IMR-90 (cell line): ENCODE data around the gene SOX21. TPM values are rescaled to one million over a fixed set of nuclear protein-coding genes. Genes with fewer than 3 reads are reported as not detected.

ENCODE experiments used
- ATAC-seq: fragments of 200-7000 bp; cut with Tn5 transposase; 2 replicates; pipeline ENCODE4 v1.9.1; 2020; ENCODE audit warnings: low read depth, mild to moderate bottlenecking, moderate library complexity
- BruUV-seq: library from RNA; stranded (reverse); fragments of 400-500 nt; replicated peaks from 2 replicates; lab custom pipeline; 2021; lab: Mats Ljungman, UMichigan
- CTCF ChIA-PET: fragments of 300-600 bp; formaldehyde crosslinking; extraction: SDS; loops from one replicate; lab custom pipeline; 2021; ENCODE audit warnings: antibody characterized with exemption; lab: Yijun Ruan, JAX
- POLR2A ChIA-PET: fragments of 300-600 bp; sonication (Branson Sonifier 250); formaldehyde crosslinking; loops from one replicate; lab custom pipeline; 2022; ENCODE audit warnings: antibody characterized with exemption; ENCODE audit not compliant: unreplicated experiment; lab: Charles Lee
- DNase-seq: peaks from one replicate; pipeline ENCODE4 v3.0.0; 2013
- H2AFZ ChIP-seq: replicated peaks from 2 replicates; pipeline ENCODE3; 2013; ENCODE audit warnings: low read length, mild to moderate bottlenecking; ENCODE audit not compliant: poor library complexity
- H2AK5ac ChIP-seq: 2 replicates; pipeline ENCODE4 v1.6.1; 2013; ENCODE audit warnings: low read depth, low read length, inconsistent platforms
- H2AK9ac ChIP-seq: replicated peaks from 2 replicates; pipeline ENCODE3; 2013; ENCODE audit warnings: mild to moderate bottlenecking, low read depth, low read length, moderate library complexity; ENCODE audit not compliant: poor library complexity
- H2BK120ac ChIP-seq: 2 replicates; pipeline ENCODE4 v1.6.1; 2013; ENCODE audit warnings: low read depth, low read length, inconsistent platforms
- H2BK15ac ChIP-seq: 3 replicates; pipeline ENCODE4 v1.6.1; 2013; ENCODE audit warnings: low read depth, low read length, inconsistent platforms
- H2BK20ac ChIP-seq: 2 replicates; pipeline ENCODE4 v1.6.1; 2013; ENCODE audit warnings: low read depth, mild to moderate bottlenecking, inconsistent platforms, low read length, moderate library complexity
- H2BK5ac ChIP-seq: 2 replicates; pipeline ENCODE4 v1.6.1; 2013; ENCODE audit warnings: mild to moderate bottlenecking, low read depth, low read length, inconsistent platforms; ENCODE audit not compliant: poor library complexity, severe bottlenecking
- H3K14ac ChIP-seq: replicated peaks from 2 replicates; pipeline ENCODE4 v1.6.1; 2013; ENCODE audit warnings: low read depth, low read length, inconsistent platforms
- H3K18ac ChIP-seq: 2 replicates; pipeline ENCODE4 v1.6.1; 2013; ENCODE audit warnings: low read depth, low read length, control low read depth
- H3K23ac ChIP-seq: 2 replicates; pipeline ENCODE4 v1.6.1; 2013; ENCODE audit warnings: low read depth, low read length, inconsistent platforms
- H3K27ac ChIP-seq: 2 replicates; pipeline ENCODE4 v1.5.1; 2013; ENCODE audit warnings: mild to moderate bottlenecking, control low read depth, low read length; ENCODE audit not compliant: insufficient read depth
- H3K27me3 ChIP-seq: 2 replicates; pipeline ENCODE4 v1.6.1; 2013; ENCODE audit warnings: low read length; ENCODE audit not compliant: control insufficient read depth, insufficient read depth
- H3K36me3 ChIP-seq: 2 replicates; pipeline ENCODE4 v1.6.1; 2013; ENCODE audit warnings: low read length, mixed read lengths; ENCODE audit not compliant: control insufficient read depth, insufficient read depth
- H3K4ac ChIP-seq: 2 replicates; pipeline ENCODE4 v1.6.1; 2013; ENCODE audit warnings: low read depth, low read length, inconsistent platforms
- H3K4me1 ChIP-seq: 2 replicates; pipeline ENCODE4 v1.6.1; 2013; ENCODE audit warnings: low read length, mixed read lengths; ENCODE audit not compliant: control insufficient read depth, insufficient read depth
- H3K4me2 ChIP-seq: 2 replicates; pipeline ENCODE4 v1.6.1; 2013; ENCODE audit warnings: low read depth, mild to moderate bottlenecking, control low read depth, low read length, moderate library complexity
- H3K4me3 ChIP-seq: 2 replicates; pipeline ENCODE4 v1.5.1; 2013; ENCODE audit warnings: low read depth, mild to moderate bottlenecking, control low read depth, low read length, moderate library complexity; ENCODE audit not compliant: insufficient read depth
- H3K56ac ChIP-seq: 2 replicates; pipeline ENCODE4 v1.6.1; 2013; ENCODE audit warnings: low read length, inconsistent platforms; ENCODE audit not compliant: insufficient read depth; ENCODE audit errors: extremely low read depth
- H3K79me1 ChIP-seq, 2 experiments: 2 replicates each; pipeline ENCODE4 v1.6.1; 2013; ENCODE audit warnings: low read length in 2 of 2, inconsistent platforms in 1 of 2, low read depth in 1 of 2
- H3K9ac ChIP-seq: 2 replicates; pipeline ENCODE4 v1.6.1; 2013; ENCODE audit warnings: low read depth, low read length, control low read depth
- H3K9me1 ChIP-seq: 2 replicates; pipeline ENCODE4 v1.6.1; 2013; ENCODE audit warnings: low read length, inconsistent platforms; ENCODE audit not compliant: insufficient read depth
- H3K9me3 ChIP-seq: 2 replicates; pipeline ENCODE4 v1.6.1; 2013; ENCODE audit warnings: low read length; ENCODE audit not compliant: control insufficient read depth, insufficient read depth
- H4K20me1 ChIP-seq: 2 replicates; pipeline ENCODE4 v1.6.1; 2013; ENCODE audit warnings: low read length, inconsistent platforms; ENCODE audit not compliant: insufficient read depth
- H4K5ac ChIP-seq: 2 replicates; pipeline ENCODE4 v1.6.1; 2013; ENCODE audit warnings: mild to moderate bottlenecking, low read depth, low read length, control low read depth
- H4K8ac ChIP-seq, 2 experiments: 2 replicates each; pipeline ENCODE4 v1.6.1; 2013; ENCODE audit warnings: low read depth in 2 of 2, low read length in 2 of 2, control low read depth in 1 of 2, inconsistent platforms in 1 of 2
- H4K91ac ChIP-seq: 2 replicates; pipeline ENCODE4 v1.6.1; 2013; ENCODE audit warnings: low read depth, low read length, inconsistent platforms; ENCODE audit not compliant: insufficient read depth
- BHLHE40 ChIP-seq: fragments of 150-350 bp; IDR thresholded peaks from 2 replicates; pipeline ENCODE4 v1.6.1; 2016; ENCODE audit warnings: mild to moderate bottlenecking, low read depth, low read length
- CEBPB ChIP-seq: IDR thresholded peaks from 2 replicates; pipeline ENCODE4 v1.6.1; 2012; ENCODE audit warnings: low read depth, low read length, improper control_type of control experiment
- ELK1 ChIP-seq: fragments of 150-350 bp; IDR thresholded peaks from 2 replicates; pipeline ENCODE4 v1.6.1; 2016; ENCODE audit warnings: low read depth, mild to moderate bottlenecking, low read length, moderate library complexity, borderline replicate concordance
- FOS ChIP-seq: fragments of 150-350 bp; IDR thresholded peaks from 2 replicates; pipeline ENCODE4 v1.6.1; 2016; ENCODE audit warnings: low read depth, low read length
- MAFK ChIP-seq: IDR thresholded peaks from 2 replicates; pipeline ENCODE4 v1.6.1; 2012; ENCODE audit warnings: low read depth, low read length, improper control_type of control experiment
- MAZ ChIP-seq: IDR thresholded peaks from 2 replicates; pipeline ENCODE4 v1.6.1; 2012; ENCODE audit warnings: low read depth, mild to moderate bottlenecking, low read length, improper control_type of control experiment, moderate library complexity, borderline replicate concordance
- MXI1 ChIP-seq: IDR thresholded peaks from 2 replicates; pipeline ENCODE4 v1.6.1; 2012; ENCODE audit warnings: low read depth, mild to moderate bottlenecking, low read length, moderate library complexity, borderline replicate concordance
- NFE2L2 ChIP-seq: fragments of 150-350 bp; IDR thresholded peaks from 2 replicates; pipeline ENCODE4 v1.6.1; 2016; ENCODE audit warnings: low read depth, mild to moderate bottlenecking, low read length
- POLR2A ChIP-seq: IDR thresholded peaks from 2 replicates; pipeline ENCODE4 v1.6.1; 2012; ENCODE audit warnings: mild to moderate bottlenecking, low read depth, low read length
- RAD21 ChIP-seq: IDR thresholded peaks from 2 replicates; pipeline ENCODE4 v1.6.1; 2012; ENCODE audit warnings: low read length, improper control_type of control experiment
- RCOR1 ChIP-seq: IDR thresholded peaks from 2 replicates; pipeline ENCODE4 v1.6.1; 2012; ENCODE audit warnings: mild to moderate bottlenecking, low read length, improper control_type of control experiment; ENCODE audit not compliant: insufficient replicate concordance
- SMC3 ChIP-seq: fragments of 150-350 bp; IDR thresholded peaks from 2 replicates; pipeline ENCODE4 v1.6.1; 2016; ENCODE audit warnings: low read depth, mild to moderate bottlenecking, antibody characterized with exemption, low read length, moderate library complexity
- USF2 ChIP-seq: fragments of 150-350 bp; IDR thresholded peaks from 2 replicates; pipeline ENCODE4 v1.6.1; 2017; ENCODE audit warnings: mild to moderate bottlenecking, antibody characterized with exemption, low read length, low read depth
- WGBS, 2 experiments: methylation state at CpG; one replicate each; pipeline versions ENCODE4 v1.1.5 to v1.1.7; 2013; ENCODE audit warnings: missing lambda C conversion rate in 2 of 2; ENCODE audit not compliant: insufficient read length in 1 of 2; ENCODE audit errors: extremely low coverage in 2 of 2; 5-methylcytosine and 5-hydroxymethylcytosine counted together
- dilution Hi-C: fragments of 300-500 bp; cut with HindIII; formaldehyde crosslinking; loops from one replicate; pipeline ENCODE4 v1.14.3; 2018; ENCODE audit warnings: low sequenced_read_pairs; ENCODE audit not compliant: unreplicated experiment
- in situ Hi-C: fragments of 300-500 bp; cut with MboI; formaldehyde crosslinking; loops from 3 replicates; pipeline ENCODE4 v1.14.3; 2019; ENCODE audit warnings: low sequenced_read_pairs, inconsistent platforms, mixed read lengths
- intact Hi-C: fragments of 100-400 bp; cut with micrococcal nuclease; formaldehyde crosslinking; loops from 2 replicates; pipeline ENCODE4 v1.10.0; 2022
- polyA plus RNA-seq, 3 experiments: library from polyadenylated mRNA; depleted of rRNA; stranded (reverse); fragments of >200 nt; gene quantifications; 2 replicates each; pipeline ENCODE4 v1.2.3, GENCODE V29; 2012; ENCODE audit warnings: low replicate concordance in 1 of 3
- total RNA-seq: library from RNA; depleted of rRNA; stranded (reverse); fragments of >200 nt; gene quantifications from 2 replicates; pipeline ENCODE4 v1.2.3, GENCODE V29; 2012
- TF ChIP-seq, protein P1 (sequence below): conservative IDR thresholded peaks from 2 replicates; pipeline ENCODE4 v1.5.1; 2012; ENCODE audit warnings: mild to moderate bottlenecking, low read depth, low read length, improper control_type of control experiment

Gene SOX21
- total and polyA plus RNA-seq, 2 of the 4 experiments (the other 2 are of a cell fraction), result not detected

DNA sequence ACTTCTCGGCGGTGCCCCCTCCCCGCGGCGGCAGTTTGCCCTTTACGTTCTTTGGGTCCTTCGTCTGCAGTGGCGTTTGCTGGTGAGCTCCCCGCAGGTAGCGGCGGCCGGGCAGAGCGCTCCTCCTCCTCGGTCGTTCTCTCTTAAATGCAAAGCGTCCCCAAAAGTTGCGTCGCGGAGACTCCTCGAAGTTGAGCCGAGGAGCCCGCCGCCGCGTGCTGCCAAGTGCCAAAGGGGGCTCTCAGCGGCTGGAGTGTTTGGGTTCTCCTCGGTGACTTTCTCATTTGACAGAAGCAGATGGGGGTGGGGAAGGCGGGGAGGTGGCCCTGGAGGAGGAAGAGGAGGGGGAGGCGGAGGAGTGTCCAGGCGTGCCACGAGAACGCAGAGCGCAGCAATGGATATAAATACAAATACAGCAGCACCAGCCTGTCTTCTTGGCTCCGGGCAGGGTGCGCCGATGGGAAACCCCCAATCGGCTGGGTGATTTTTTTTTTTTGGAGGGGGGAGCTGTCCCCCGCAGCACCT lies at the start of gene SOX21 (continued):
- TF ChIP-seq RCOR1 (no peak), POLR2A (no peak)

DNA sequence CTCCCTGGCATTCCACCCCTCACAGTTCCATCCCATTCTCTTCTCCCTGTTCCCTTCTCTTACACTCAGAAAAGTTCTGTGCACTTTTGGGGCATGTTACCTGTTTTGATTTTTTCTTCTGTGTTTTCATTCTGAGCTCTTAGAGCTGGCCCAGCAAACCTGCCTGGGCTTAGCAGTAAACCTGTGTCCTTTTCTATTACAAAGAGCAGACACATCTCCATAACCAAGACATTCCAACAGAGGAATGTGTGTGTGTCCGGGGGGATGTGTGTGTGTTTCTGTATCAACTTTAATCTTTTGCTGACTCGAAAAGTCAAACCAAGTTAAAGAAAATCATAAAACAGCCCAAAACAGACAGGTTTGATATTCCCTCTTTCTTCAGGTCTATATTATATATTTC lies 49.1 kb upstream of the SOX21 start:
- no peak overlapping the region for H4K8ac ChIP-seq
- no peak overlapping the region for H3K4me3 ChIP-seq
- H3K79me1 ChIP-seq, result no peaks in the 10 kb centered on the region
- no peaks in the 10 kb centered on the region for H3K9me1 ChIP-seq
- ChIA-PET POLR2A (no interaction called here), CTCF (no interaction called here)
- H2BK5ac ChIP-seq, result no peak overlapping the region
- dilution Hi-C loops, result no loop called here
- H3K14ac ChIP-seq, result no peak overlapping the region
- in situ Hi-C loops, result no loop called here
- H3K9me3 ChIP-seq, result no peaks in the 10 kb centered on the region
- no peak overlapping the region for H2AFZ ChIP-seq
- no peak for DNase-seq
- intact Hi-C loops, result no loop called here
- H3K36me3 ChIP-seq, result no peaks in the 10 kb centered on the region
- no peak overlapping the region for H2AK9ac ChIP-seq
- H3K18ac ChIP-seq, result no peak overlapping the region
- no peak overlapping the region for H3K27ac ChIP-seq
- H2BK120ac ChIP-seq, result no peak overlapping the region
- H3K56ac ChIP-seq, result no peak overlapping the region
- no peaks in the 10 kb centered on the region for H4K20me1 ChIP-seq
- no peak overlapping the region for H2BK15ac ChIP-seq
- H3K23ac ChIP-seq, result no peak overlapping the region
- WGBS, 2 experiments, result no CpG with 5 or more reads among the region's 2 CpGs
- H3K4me2 ChIP-seq, result no peak overlapping the region
- ATAC-seq, result no peak
- no peak overlapping the region for H2BK20ac ChIP-seq
- H2AK5ac ChIP-seq, result no peak overlapping the region
- no peaks in the 10 kb centered on the region for H3K27me3 ChIP-seq
- H4K5ac ChIP-seq, result no peak overlapping the region
- H3K4ac ChIP-seq, result no peak overlapping the region
- BruUV-seq, result no TSS peak
- no peak overlapping the region for H3K9ac ChIP-seq
- H3K4me1 ChIP-seq, result no peaks in the 10 kb centered on the region
- no peak overlapping the region for H4K91ac ChIP-seq
- TF ChIP-seq POLR2A (no peak), USF2 (no peak), MAZ (no peak), CEBPB (no peak), NFE2L2 (no peak), MXI1 (no peak), ELK1 (no peak), RCOR1 (no peak), RAD21 (no peak), SMC3 (no peak), MAFK (no peak), FOS (no peak), BHLHE40 (no peak)
- TF ChIP-seq, protein P1, sequence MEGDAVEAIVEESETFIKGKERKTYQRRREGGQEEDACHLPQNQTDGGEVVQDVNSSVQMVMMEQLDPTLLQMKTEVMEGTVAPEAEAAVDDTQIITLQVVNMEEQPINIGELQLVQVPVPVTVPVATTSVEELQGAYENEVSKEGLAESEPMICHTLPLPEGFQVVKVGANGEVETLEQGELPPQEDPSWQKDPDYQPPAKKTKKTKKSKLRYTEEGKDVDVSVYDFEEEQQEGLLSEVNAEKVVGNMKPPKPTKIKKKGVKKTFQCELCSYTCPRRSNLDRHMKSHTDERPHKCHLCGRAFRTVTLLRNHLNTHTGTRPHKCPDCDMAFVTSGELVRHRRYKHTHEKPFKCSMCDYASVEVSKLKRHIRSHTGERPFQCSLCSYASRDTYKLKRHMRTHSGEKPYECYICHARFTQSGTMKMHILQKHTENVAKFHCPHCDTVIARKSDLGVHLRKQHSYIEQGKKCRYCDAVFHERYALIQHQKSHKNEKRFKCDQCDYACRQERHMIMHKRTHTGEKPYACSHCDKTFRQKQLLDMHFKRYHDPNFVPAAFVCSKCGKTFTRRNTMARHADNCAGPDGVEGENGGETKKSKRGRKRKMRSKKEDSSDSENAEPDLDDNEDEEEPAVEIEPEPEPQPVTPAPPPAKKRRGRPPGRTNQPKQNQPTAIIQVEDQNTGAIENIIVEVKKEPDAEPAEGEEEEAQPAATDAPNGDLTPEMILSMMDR, result no peak
